DOHH2 (cell line): ENCODE data around the gene NYAP1.
"Not testable (repeated sequence)": the region's sequence is repeated elsewhere in the genome, so short reads cannot be mapped to it uniquely, and the experiment has no call there.

Source experiments
- H3F3A ChIP-seq: fragments of 200-600 bp; sonication (generic), shearing (Covaris generic); 2 replicates; pipeline ENCODE4 v1.6.0; 2016; ENCODE audit warnings: antibody characterized with exemption, mild to moderate bottlenecking; ENCODE audit not compliant: control insufficient read depth, insufficient read depth
- H3K27ac ChIP-seq: fragments of 200-600 bp; sonication (generic); 2 replicates; pipeline ENCODE4 v1.5.1; 2014; ENCODE audit warnings: low read depth, mild to moderate bottlenecking, low read length, moderate library complexity
- H3K27me3 ChIP-seq: fragments of 200-600 bp; sonication (generic); 2 replicates; pipeline ENCODE4 v1.6.1; 2014; ENCODE audit warnings: mild to moderate bottlenecking, low read length, mixed read lengths; ENCODE audit not compliant: control insufficient read depth
- H3K36me3 ChIP-seq: fragments of 200-600 bp; sonication (generic); 2 replicates; pipeline ENCODE4 v1.6.1; 2014; ENCODE audit warnings: mild to moderate bottlenecking, low read length, moderate library complexity, mixed read lengths; ENCODE audit not compliant: control insufficient read depth
- H3K4me1 ChIP-seq: fragments of 200-600 bp; sonication (generic); 2 replicates; pipeline ENCODE4 v1.6.1; 2014; ENCODE audit warnings: mild to moderate bottlenecking, low read length, mixed read lengths; ENCODE audit not compliant: control insufficient read depth
- H3K4me2 ChIP-seq: fragments of 200-600 bp; sonication (generic); 2 replicates; pipeline ENCODE4 v1.6.0; 2014; ENCODE audit warnings: mild to moderate bottlenecking, low read length, moderate library complexity
- H3K4me3 ChIP-seq: fragments of 200-600 bp; sonication (generic); 2 replicates; pipeline ENCODE4 v1.5.1; 2014; ENCODE audit warnings: mild to moderate bottlenecking, low read length, mixed read lengths
- H3K79me2 ChIP-seq: fragments of 200-600 bp; sonication (generic); 2 replicates; pipeline ENCODE4 v1.6.1; 2014; ENCODE audit warnings: mild to moderate bottlenecking, low read length, mixed read lengths; ENCODE audit not compliant: control insufficient read depth
- H3K9me2 ChIP-seq: fragments of 200-600 bp; sonication (generic); replicated peaks from 2 replicates; pipeline ENCODE4 v1.6.1; 2014; ENCODE audit warnings: mild to moderate bottlenecking, low read length, mixed read lengths; ENCODE audit not compliant: control insufficient read depth
- H3K9me3 ChIP-seq: fragments of 200-600 bp; sonication (generic); 2 replicates; pipeline ENCODE4 v1.6.1; 2014; ENCODE audit warnings: antibody characterized with exemption, low read length, mixed read lengths; ENCODE audit not compliant: control insufficient read depth, insufficient read depth
- H4K20me1 ChIP-seq: fragments of 200-600 bp; sonication (generic); 2 replicates; pipeline ENCODE4 v1.6.0; 2014; ENCODE audit warnings: low read depth, mild to moderate bottlenecking, antibody characterized with exemption, low read length, moderate library complexity; ENCODE audit not compliant: control insufficient read depth, insufficient read depth
- EZH2phosphoT487 ChIP-seq: fragments of 200-600 bp; sonication (generic); IDR thresholded peaks from 2 replicates; pipeline ENCODE4 v1.6.1; 2017; ENCODE audit warnings: borderline replicate concordance, mild to moderate bottlenecking, antibody characterized with exemption, low read length, moderate library complexity, mixed read lengths
- TF ChIP-seq, protein P1 (sequence below): fragments of 200-600 bp; sonication (generic); IDR thresholded peaks from one replicate; pipeline ENCODE4 v1.5.1; 2014; ENCODE audit warnings: antibody characterized with exemption, mild to moderate bottlenecking, low read depth, low read length; ENCODE audit not compliant: poor library complexity, severe bottlenecking

The NYAP1 gene

DNA sequence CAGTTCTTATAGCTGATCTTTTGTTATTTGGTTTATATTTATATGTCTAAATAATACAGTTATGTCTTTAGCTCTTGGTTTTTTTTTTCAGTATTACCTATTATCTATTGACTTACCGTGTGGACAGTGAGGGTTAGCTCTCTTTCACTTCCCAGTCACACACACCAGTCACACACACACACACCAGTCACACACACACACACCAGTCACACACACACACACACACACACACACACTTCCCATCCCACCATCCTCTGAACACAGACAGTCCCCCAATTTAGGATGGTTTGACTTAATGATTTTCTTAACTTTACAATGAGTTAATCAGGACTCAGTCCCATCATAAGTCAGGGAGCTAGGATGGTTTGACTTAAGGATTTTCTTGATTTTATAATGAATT is 36.4 kb downstream of the NYAP1 start:
- TF ChIP-seq, protein P1, sequence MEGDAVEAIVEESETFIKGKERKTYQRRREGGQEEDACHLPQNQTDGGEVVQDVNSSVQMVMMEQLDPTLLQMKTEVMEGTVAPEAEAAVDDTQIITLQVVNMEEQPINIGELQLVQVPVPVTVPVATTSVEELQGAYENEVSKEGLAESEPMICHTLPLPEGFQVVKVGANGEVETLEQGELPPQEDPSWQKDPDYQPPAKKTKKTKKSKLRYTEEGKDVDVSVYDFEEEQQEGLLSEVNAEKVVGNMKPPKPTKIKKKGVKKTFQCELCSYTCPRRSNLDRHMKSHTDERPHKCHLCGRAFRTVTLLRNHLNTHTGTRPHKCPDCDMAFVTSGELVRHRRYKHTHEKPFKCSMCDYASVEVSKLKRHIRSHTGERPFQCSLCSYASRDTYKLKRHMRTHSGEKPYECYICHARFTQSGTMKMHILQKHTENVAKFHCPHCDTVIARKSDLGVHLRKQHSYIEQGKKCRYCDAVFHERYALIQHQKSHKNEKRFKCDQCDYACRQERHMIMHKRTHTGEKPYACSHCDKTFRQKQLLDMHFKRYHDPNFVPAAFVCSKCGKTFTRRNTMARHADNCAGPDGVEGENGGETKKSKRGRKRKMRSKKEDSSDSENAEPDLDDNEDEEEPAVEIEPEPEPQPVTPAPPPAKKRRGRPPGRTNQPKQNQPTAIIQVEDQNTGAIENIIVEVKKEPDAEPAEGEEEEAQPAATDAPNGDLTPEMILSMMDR = no peak
- TF ChIP-seq EZH2phosphoT487 = no peak
- H3K9me2 ChIP-seq = no peaks in the 10 kb centered on the region
- no peaks in the 10 kb centered on the region for H3K9me3 ChIP-seq

DNA sequence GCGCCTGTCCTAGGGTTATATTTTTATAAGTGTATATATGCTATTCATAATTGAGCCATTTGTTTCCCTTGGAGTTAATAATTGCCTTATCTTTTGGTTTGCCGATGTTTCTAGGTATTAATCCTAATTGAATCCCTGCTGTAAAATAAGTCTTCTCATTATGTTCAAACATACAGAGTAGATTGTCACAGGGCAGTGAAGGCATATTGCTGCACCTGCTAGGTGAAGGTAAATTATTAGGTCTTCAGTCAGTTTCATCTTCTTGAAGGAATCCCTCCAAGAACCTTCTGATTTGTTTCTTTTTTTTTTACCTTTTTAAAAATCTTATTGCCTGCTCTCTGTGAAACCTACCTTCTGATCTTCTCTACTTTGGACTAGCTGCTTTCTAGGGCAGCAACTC is 37.3 kb downstream of the NYAP1 start:
- Histone ChIP-seq H4K20me1 (no peaks in the 10 kb centered on the region), H3K79me2 (no peaks in the 10 kb centered on the region), H3K4me1 (peaks cover 9% of the 10 kb centered on the region), H3K4me2 (no peak overlapping the region), H3K4me3 (no peak overlapping the region), H3K9me3 (no peaks in the 10 kb centered on the region), H3K9me2 (no peaks in the 10 kb centered on the region), H3F3A (peaks cover 11% of the 10 kb centered on the region; the same call in 1 of the 2 replicates), H3K27me3 (peaks cover 11% of the 10 kb centered on the region; the same call in 1 of the 2 replicates), H3K36me3 (no peaks in the 10 kb centered on the region), H3K27ac (no peak overlapping the region)
- TF ChIP-seq, protein P1 = no peak
- TF ChIP-seq EZH2phosphoT487 = no peak

More for the DNA sequence above, 36.4 kb downstream of the NYAP1 start:
- Histone ChIP-seq H3K36me3 (no peaks in the 10 kb centered on the region), H3K4me2 (no peak overlapping the region), H3K27me3 (peaks cover 10% of the 10 kb centered on the region; the same call in 1 of the 2 replicates), H4K20me1 (no peaks in the 10 kb centered on the region), H3F3A (peaks cover 11% of the 10 kb centered on the region; the same call in 1 of the 2 replicates), H3K4me1 (peaks cover 19% of the 10 kb centered on the region), H3K4me3 (no peak overlapping the region), H3K27ac (no peak overlapping the region), H3K79me2 (no peaks in the 10 kb centered on the region)

DNA sequence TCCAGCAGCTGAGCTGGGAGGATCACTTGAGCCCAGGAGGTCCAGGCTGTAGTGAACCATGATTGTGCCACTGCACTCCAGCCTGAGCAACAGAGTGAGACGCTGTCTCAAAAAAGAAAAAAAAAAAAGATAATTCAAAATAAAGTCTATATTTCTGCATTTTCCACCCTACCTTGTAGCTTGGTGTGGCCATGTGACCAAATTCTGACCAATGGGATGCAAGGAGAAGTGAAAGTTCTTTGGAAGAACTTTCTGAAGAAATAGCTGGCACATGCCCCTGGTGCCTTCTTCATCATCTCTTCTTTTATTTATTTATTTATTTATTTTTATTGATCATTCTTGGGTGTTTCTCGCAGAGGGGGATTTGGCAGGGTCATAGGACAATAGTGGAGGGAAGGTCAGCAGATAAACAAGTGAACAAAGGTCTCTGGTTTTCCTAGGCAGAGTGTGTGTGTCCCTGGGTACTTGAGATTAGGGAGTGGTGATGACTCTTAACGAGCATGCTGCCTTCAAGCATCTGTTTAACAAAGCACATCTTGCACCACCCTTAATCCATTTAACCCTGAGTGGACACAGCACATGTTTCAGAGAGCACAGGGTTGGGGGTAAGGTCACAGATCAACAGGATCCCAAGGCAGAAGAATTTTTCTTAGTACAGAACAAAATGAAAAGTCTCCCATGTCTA is 38.3 kb downstream of the NYAP1 start:
- not testable (repeated sequence) for H3K27ac ChIP-seq, H4K20me1 ChIP-seq, H3K4me1 ChIP-seq, H3K9me3 ChIP-seq, H3F3A ChIP-seq, H3K79me2 ChIP-seq, H3K4me3 ChIP-seq, H3K9me2 ChIP-seq, H3K36me3 ChIP-seq, H3K4me2 ChIP-seq
- H3K27me3 ChIP-seq = peaks cover 12% of the 10 kb centered on the region

DNA sequence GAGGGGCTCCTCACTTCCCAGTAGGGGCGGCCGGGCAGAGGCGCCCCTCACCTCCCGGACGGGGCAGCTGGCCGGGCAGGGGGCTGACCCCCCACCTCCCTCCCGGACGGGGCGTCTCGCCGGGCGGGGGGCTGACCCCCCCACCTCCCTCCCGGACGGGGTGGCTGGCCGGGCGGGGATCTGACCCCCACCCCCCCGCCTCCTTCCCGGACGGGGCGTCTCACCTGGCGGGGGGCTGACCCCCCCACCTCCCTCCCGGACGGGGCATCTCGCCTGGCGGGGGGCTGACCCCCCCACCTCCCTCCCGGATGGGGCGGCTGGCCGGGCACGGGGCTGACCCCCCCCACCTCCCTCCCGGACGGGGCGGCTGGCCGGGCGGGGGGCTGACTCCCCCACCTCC is 39.5 kb downstream of the NYAP1 start:
- H3K4me3 ChIP-seq, H3K27ac ChIP-seq, H3K4me1 ChIP-seq, H3K4me2 ChIP-seq, H3F3A ChIP-seq, H3K9me2 ChIP-seq, H3K9me3 ChIP-seq, H3K79me2 ChIP-seq, H3K36me3 ChIP-seq, H4K20me1 ChIP-seq: not testable (repeated sequence)
- peaks cover 20% of the 10 kb centered on the region for H3K27me3 ChIP-seq

DNA sequence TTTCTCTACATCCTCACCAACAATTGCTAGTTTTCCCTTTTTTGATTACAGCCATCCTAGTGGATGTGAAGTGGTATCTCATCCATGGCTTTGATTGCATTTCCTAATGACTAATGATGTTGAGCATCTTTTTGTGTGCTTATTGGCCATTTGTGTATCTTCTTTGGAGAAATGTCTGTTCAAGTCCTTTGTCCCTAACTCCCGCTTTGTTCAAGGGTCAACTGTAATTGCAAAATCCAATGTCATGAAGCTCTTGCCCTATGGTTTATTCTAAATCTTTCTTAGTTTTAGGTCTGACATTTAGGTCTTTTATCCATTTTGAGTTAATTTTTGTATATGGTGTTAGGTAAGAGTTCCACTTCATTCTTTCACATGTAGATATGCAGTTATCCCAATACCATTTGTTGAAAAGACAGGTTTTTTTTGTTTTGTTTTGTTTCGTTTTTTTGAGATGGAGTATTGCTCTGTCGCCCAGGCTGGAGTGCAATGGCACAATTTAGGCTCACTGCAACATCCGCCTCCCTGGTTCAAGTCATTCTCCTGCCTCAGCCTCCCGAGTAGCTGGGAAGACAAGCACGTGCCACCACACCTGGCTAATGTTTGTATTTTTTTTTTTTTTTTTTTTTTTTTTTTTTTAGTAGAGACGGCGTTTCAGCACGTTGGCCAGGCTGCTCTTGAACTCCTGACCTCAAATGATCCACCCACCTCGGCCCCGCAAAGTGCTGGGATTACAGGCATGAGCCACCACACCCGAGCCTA is 44.6 kb downstream of the NYAP1 start:
- H3K4me1 ChIP-seq, H3K27ac ChIP-seq, H3K4me2 ChIP-seq, H3K9me2 ChIP-seq, H4K20me1 ChIP-seq, H3K79me2 ChIP-seq, H3F3A ChIP-seq, H3K9me3 ChIP-seq, H3K36me3 ChIP-seq, H3K4me3 ChIP-seq: not testable (repeated sequence)
- H3K27me3 ChIP-seq = peaks cover 40% of the 10 kb centered on the region
